ENCODE measurements around the gene C1orf21. TPM values are rescaled to one million over a fixed set of nuclear protein-coding genes. Genes with fewer than 3 reads are reported as not detected.

The C1orf21 gene
- total RNA-seq, 2 experiments from 2014 or later = 4.5 to 4.9 TPM

- CTCF ChIA-PET = no interaction called here
- POLR2A ChIA-PET = no interaction called here
Observed at GRCh38 chr1:184438363-184438762, 51.5 kb downstream of the C1orf21 start.

- CTCF ChIA-PET = no interaction called here
Observed at GRCh38 chr1:184442260-184442659, 55.4 kb downstream of the C1orf21 start.

GRCh38 chr1:184443201-184443600, 56.4 kb downstream of the C1orf21 start:
- CTCF ChIA-PET = no interaction called here

More at GRCh38 chr1:184442260-184442659, 55.4 kb downstream of the C1orf21 start:
- POLR2A ChIA-PET = no interaction called here

GRCh38 chr1:184443624-184444023, 56.8 kb downstream of the C1orf21 start:
- ChIA-PET CTCF (no interaction called here), POLR2A (no interaction called here)

More at GRCh38 chr1:184443201-184443600, 56.4 kb downstream of the C1orf21 start:
- POLR2A ChIA-PET = no interaction called here

GRCh38 chr1:184445997-184446396, 59.2 kb downstream of the C1orf21 start:
- ChIA-PET CTCF (interaction anchor here (0.7 kb wide), 1 partner anchor 227 kb away, joined by 3 read pairs; no protein-coding TSS in a partner anchor), POLR2A (no interaction called here)

GRCh38 chr1:184447651-184448185, 60.9 kb downstream of the C1orf21 start:
- POLR2A ChIA-PET = no interaction called here
- CTCF ChIA-PET = no interaction called here

GRCh38 chr1:184449916-184450315, 63.1 kb downstream of the C1orf21 start:
- POLR2A ChIA-PET = no interaction called here
- CTCF ChIA-PET = no interaction called here

GRCh38 chr1:184455786-184456185, 69.0 kb downstream of the C1orf21 start:
- ChIA-PET CTCF (no interaction called here), POLR2A (no interaction called here)

GRCh38 chr1:184456189-184456588, 69.4 kb downstream of the C1orf21 start:
- CTCF ChIA-PET = no interaction called here
- POLR2A ChIA-PET = no interaction called here

- CTCF ChIA-PET = no interaction called here
- POLR2A ChIA-PET = no interaction called here
Observed at GRCh38 chr1:184457500-184457899, 70.7 kb downstream of the C1orf21 start.

GRCh38 chr1:184461321-184461720, 74.5 kb downstream of the C1orf21 start:
- POLR2A ChIA-PET = no interaction called here
- CTCF ChIA-PET = no interaction called here

GRCh38 chr1:184462155-184462554, 75.3 kb downstream of the C1orf21 start:
- ChIA-PET POLR2A (no interaction called here), CTCF (no interaction called here)

GRCh38 chr1:184462990-184463389, 76.2 kb downstream of the C1orf21 start:
- ChIA-PET POLR2A (no interaction called here), CTCF (no interaction called here)

- POLR2A ChIA-PET = no interaction called here
- CTCF ChIA-PET = no interaction called here
Observed at GRCh38 chr1:184463680-184464079, 76.9 kb downstream of the C1orf21 start.

GRCh38 chr1:184464757-184465156, 77.9 kb downstream of the C1orf21 start:
- ChIA-PET POLR2A (no interaction called here), CTCF (no interaction called here)

- ChIA-PET POLR2A (no interaction called here), CTCF (no interaction called here)
Observed at GRCh38 chr1:184465489-184466146, 78.8 kb downstream of the C1orf21 start.

GRCh38 chr1:184467295-184467694, 80.5 kb downstream of the C1orf21 start:
- ChIA-PET CTCF (no interaction called here), POLR2A (no interaction called here)

- ChIA-PET CTCF (no interaction called here), POLR2A (no interaction called here)
Observed at GRCh38 chr1:184469396-184469795, 82.6 kb downstream of the C1orf21 start.

- CTCF ChIA-PET = no interaction called here
- POLR2A ChIA-PET = no interaction called here
Observed at GRCh38 chr1:184471686-184472085, 84.9 kb downstream of the C1orf21 start.

GRCh38 chr1:184472136-184472535, 85.3 kb downstream of the C1orf21 start:
- CTCF ChIA-PET = no interaction called here
- POLR2A ChIA-PET = no interaction called here

GRCh38 chr1:184473176-184473966, 86.5 kb downstream of the C1orf21 start:
- CTCF ChIA-PET = no interaction called here
- POLR2A ChIA-PET = no interaction called here

GRCh38 chr1:184476187-184476586, 89.4 kb downstream of the C1orf21 start:
- ChIA-PET CTCF (no interaction called here), POLR2A (no interaction called here)
